H1 (cell line): Measurements from ENCODE around the gene DUOXA2. TPM values are rescaled to one million over a fixed set of nuclear protein-coding genes. Genes with fewer than 3 reads are reported as not detected.

ENCODE experiments used
- CTCF ChIA-PET: fragments of 300-600 bp; sonication (Branson Sonifier 250); formaldehyde crosslinking; loops from one replicate; lab custom pipeline; 2021; ENCODE audit not compliant: partially characterized antibody; lab: Charles Lee
- POLR2A ChIA-PET: fragments of 300-600 bp; sonication (Branson Sonifier 250); formaldehyde crosslinking; loops from one replicate; lab custom pipeline; 2021; ENCODE audit warnings: inconsistent platforms; ENCODE audit not compliant: partially characterized antibody; lab: Charles Lee
- DNase-seq, 2 experiments: peaks; one replicate each; pipeline versions ENCODE4 v3.0.0 to v3.0.0-alpha.2; 2010 to 2022; ENCODE audit warnings: low spot score in 2 of 2, low read depth in 1 of 2, mixed read lengths in 1 of 2
- FAIRE-seq: peaks from 2 replicates; lab custom pipeline; 2011; peaks lifted over from hg19 to GRCh38; lab: Jason Lieb, UNC
- H2AFZ ChIP-seq: 2 replicates; pipeline ENCODE4 v1.8.1; 2012; ENCODE audit warnings: low read length, inconsistent platforms
- H2AK5ac ChIP-seq: 2 replicates; pipeline ENCODE4 v1.6.1; 2013; ENCODE audit warnings: low read depth, low read length
- H2BK120ac ChIP-seq: replicated peaks from 2 replicates; pipeline ENCODE3; 2013; ENCODE audit warnings: low read depth, low read length, inconsistent platforms
- H2BK12ac ChIP-seq: 2 replicates; pipeline ENCODE4 v1.6.1; 2013; ENCODE audit warnings: low read depth, low read length
- H2BK15ac ChIP-seq: 2 replicates; pipeline ENCODE4 v1.6.1; 2013; ENCODE audit warnings: low read length
- H2BK20ac ChIP-seq: 2 replicates; pipeline ENCODE4 v1.6.1; 2013; ENCODE audit warnings: low read length
- H2BK5ac ChIP-seq: 2 replicates; pipeline ENCODE4 v1.6.1; 2013; ENCODE audit warnings: low read depth, low read length
- H3K14ac ChIP-seq: 2 replicates; pipeline ENCODE4 v1.6.1; 2013; ENCODE audit warnings: inconsistent platforms; ENCODE audit not compliant: insufficient read length
- H3K18ac ChIP-seq: 2 replicates; pipeline ENCODE4 v1.6.1; 2013; ENCODE audit warnings: low read length; ENCODE audit errors: extremely low read depth
- H3K23ac ChIP-seq: 2 replicates; pipeline ENCODE4 v1.6.1; 2013; ENCODE audit warnings: inconsistent platforms; ENCODE audit not compliant: insufficient read length
- H3K23me2 ChIP-seq: 2 replicates; pipeline ENCODE4 v1.6.1; 2013; ENCODE audit warnings: low read depth, low read length
- H3K27ac ChIP-seq: 2 replicates; pipeline ENCODE4 v1.6.1; 2011; ENCODE audit warnings: low read depth, low read length, inconsistent platforms
- H3K27me3 ChIP-seq, 4 experiments: replicated peaks in 1 of 4; 1 replicate in 1 of 4; 2 replicates in 3 of 4; pipeline versions ENCODE4 v1.6.1 to v1.8.1; 2011 to 2013; ENCODE audit warnings: low read length in 3 of 4, mild to moderate bottlenecking in 3 of 4, inconsistent platforms in 2 of 4, mixed read lengths in 2 of 4, moderate library complexity in 1 of 4; ENCODE audit not compliant: control insufficient read depth in 3 of 4, insufficient read depth in 3 of 4; ENCODE audit errors: extremely low read depth in 1 of 4
- H3K36me3 ChIP-seq, 4 experiments: 2 replicates each; pipeline versions ENCODE4 v1.6.1 to v1.8.1; 2011 to 2013; ENCODE audit warnings: mild to moderate bottlenecking in 4 of 4, low read length in 3 of 4, moderate library complexity in 2 of 4, control low read depth in 1 of 4, inconsistent platforms in 1 of 4; ENCODE audit not compliant: insufficient read depth in 4 of 4, control insufficient read depth in 2 of 4
- H3K4ac ChIP-seq: replicated peaks from 2 replicates; pipeline ENCODE3; 2013; ENCODE audit warnings: low read length, low read depth, mixed read lengths, inconsistent platforms; ENCODE audit not compliant: insufficient read length
- H3K4me1 ChIP-seq, 4 experiments: replicated peaks in 1 of 4; 1 replicate in 1 of 4; 2 replicates in 3 of 4; pipeline versions ENCODE4 v1.6.1 to v1.8.1; 2011 to 2013; ENCODE audit warnings: low read length in 3 of 4, inconsistent platforms in 2 of 4, mixed read lengths in 1 of 4; ENCODE audit not compliant: insufficient read depth in 4 of 4, control insufficient read depth in 3 of 4
- H3K4me2 ChIP-seq, 2 experiments: 2 replicates each; pipeline versions ENCODE4 v1.6.1 to v1.8.1; 2011 to 2013; ENCODE audit warnings: low read depth in 2 of 2, low read length in 2 of 2, control low read depth in 1 of 2, inconsistent platforms in 1 of 2, mild to moderate bottlenecking in 1 of 2; ENCODE audit not compliant: insufficient read depth in 1 of 2
- H3K4me3 ChIP-seq, 4 experiments: fragments of 200-600, 300-600 bp in 1 of 4; sonication (generic), shearing (Covaris generic), sonication (Bioruptor Twin) in 1 of 4; 2 replicates each; pipeline versions ENCODE4 v1.5.1 to v1.8.1; 2011 to 2016; ENCODE audit warnings: low read length in 4 of 4, low read depth in 3 of 4, control low read depth in 2 of 4, inconsistent platforms in 2 of 4, mild to moderate bottlenecking in 2 of 4, mixed read lengths in 1 of 4, moderate library complexity in 1 of 4; ENCODE audit not compliant: insufficient read depth in 2 of 4; ENCODE audit errors: extremely low read depth in 1 of 4
- H3K56ac ChIP-seq: replicated peaks from 2 replicates; pipeline ENCODE3; 2013; ENCODE audit warnings: low read depth, mild to moderate bottlenecking, mixed read lengths, low read length, inconsistent platforms; ENCODE audit not compliant: insufficient read length
- H3K79me1 ChIP-seq: 2 replicates; pipeline ENCODE4 v1.6.1; 2013; ENCODE audit warnings: low read depth, low read length, control low read depth
- H3K79me2 ChIP-seq, 2 experiments: 2 replicates each; pipeline versions ENCODE4 v1.6.1 to v1.8.1; 2012 to 2013; ENCODE audit warnings: low read length in 2 of 2, mild to moderate bottlenecking in 2 of 2, inconsistent platforms in 1 of 2; ENCODE audit not compliant: insufficient read depth in 2 of 2, control insufficient read depth in 1 of 2
- H3K9ac ChIP-seq, 4 experiments: replicated peaks in 1 of 4; 1 replicate in 1 of 4; 2 replicates in 3 of 4; pipeline versions ENCODE4 v1.6.1 to v1.8.1; 2011 to 2013; ENCODE audit warnings: low read depth in 3 of 4, low read length in 3 of 4, control low read depth in 2 of 4, mild to moderate bottlenecking in 2 of 4, moderate library complexity in 2 of 4, inconsistent platforms in 1 of 4; ENCODE audit errors: extremely low read depth in 1 of 4
- H3K9me3 ChIP-seq, 2 experiments: 2 replicates each; pipeline versions ENCODE4 v1.6.1 to v1.8.1; 2012 to 2013; ENCODE audit warnings: mild to moderate bottlenecking in 2 of 2, moderate library complexity in 2 of 2, control low read depth in 1 of 2, inconsistent platforms in 1 of 2, low read depth in 1 of 2, low read length in 1 of 2, mixed read lengths in 1 of 2; ENCODE audit not compliant: insufficient read depth in 2 of 2
- H4K20me1 ChIP-seq, 2 experiments: replicated peaks in 1 of 2; 2 replicates each; pipeline versions ENCODE3 to v1.8.1; 2011 to 2013; ENCODE audit warnings: inconsistent platforms in 2 of 2, low read length in 2 of 2, mild to moderate bottlenecking in 1 of 2; ENCODE audit not compliant: insufficient read depth in 2 of 2, control insufficient read depth in 1 of 2
- H4K5ac ChIP-seq: 2 replicates; pipeline ENCODE4 v1.6.1; 2013; ENCODE audit warnings: low read length, low read depth, mixed read lengths, inconsistent platforms; ENCODE audit not compliant: insufficient read length
- H4K8ac ChIP-seq: 2 replicates; pipeline ENCODE4 v1.8.0; 2013; ENCODE audit warnings: mild to moderate bottlenecking, moderate library complexity, low read length, inconsistent platforms; ENCODE audit not compliant: insufficient read depth; ENCODE audit errors: extremely low read depth
- H4K91ac ChIP-seq: replicated peaks from 2 replicates; pipeline ENCODE3; 2013; ENCODE audit warnings: low read length, mixed read lengths, inconsistent platforms; ENCODE audit not compliant: insufficient read length
- BACH1 ChIP-seq: IDR thresholded peaks from 2 replicates; pipeline ENCODE4 v1.6.1; 2012; ENCODE audit warnings: low read length, improper control_type of control experiment
- BCL11A ChIP-seq, 2 experiments: IDR thresholded peaks; one replicate each; pipeline ENCODE4 v1.6.1; 2011; ENCODE audit warnings: low read depth in 2 of 2, low read length in 2 of 2, mild to moderate bottlenecking in 2 of 2
- CEBPB ChIP-seq: IDR thresholded peaks from 2 replicates; pipeline ENCODE4 v1.6.1; 2012; ENCODE audit warnings: low read depth, low read length
- CHD2 ChIP-seq: IDR thresholded peaks from 2 replicates; pipeline ENCODE4 v1.6.1; 2012; ENCODE audit warnings: low read length, improper control_type of control experiment
- JUN ChIP-seq: IDR thresholded peaks from 2 replicates; pipeline ENCODE4 v1.6.1; 2011; ENCODE audit warnings: low read depth, mild to moderate bottlenecking, improper control_type of control experiment, low read length
- RBBP5 ChIP-seq: IDR thresholded peaks from 2 replicates; pipeline ENCODE4 v1.7.1; 2012; ENCODE audit warnings: low read depth, mild to moderate bottlenecking, inconsistent platforms, low read length, moderate library complexity, borderline replicate concordance
- RFX5 ChIP-seq: IDR thresholded peaks from 2 replicates; pipeline ENCODE4 v1.6.1; 2011; ENCODE audit warnings: low read depth, low read length, improper control_type of control experiment, borderline replicate concordance
- SIRT6 ChIP-seq: IDR thresholded peaks from one replicate; pipeline ENCODE4 v1.7.1; 2012; ENCODE audit warnings: low read length, inconsistent platforms
- WGBS, 2 experiments: shearing (Covaris generic) in 1 of 2; methylation state at CpG; one replicate each; pipeline versions ENCODE4 v1.1.6 to v1.1.7; 2013 to 2015; ENCODE audit warnings: low lambda C conversion rate in 2 of 2, mixed read lengths in 2 of 2, inconsistent platforms in 1 of 2, low coverage in 1 of 2, missing lambda C conversion rate in 1 of 2; ENCODE audit not compliant: insufficient replicate concordance in 2 of 2, insufficient coverage in 1 of 2, insufficient read length in 1 of 2; ENCODE audit errors: extremely low coverage in 1 of 2, missing lambda C conversion rate in 1 of 2; 5-methylcytosine and 5-hydroxymethylcytosine counted together
- polyA plus RNA-seq, 7 experiments: library from polyadenylated mRNA; depleted of rRNA in 3 of 7; stranded (reverse) in 5 of 7; unstranded in 2 of 7; fragments of >200 nt in 5 of 7; fragments of 200-250 nt in 2 of 7; gene quantifications; 1 replicate in 5 of 7; 2 replicates in 1 of 7; 4 replicates in 1 of 7; pipeline versions ENCODE4 v1.2.1 to v1.2.3, GENCODE V29; 2011 to 2013; ENCODE audit warnings: missing spikeins in 2 of 7, mixed read lengths in 2 of 7
- total RNA-seq: library from RNA; stranded (reverse); fragmentation: NEBNext Ultra II Directional; extraction: Animal tissue kit (Norgen Biotek cat#: 25700); gene quantifications from 2 replicates; pipeline ENCODE4 v1.2.1, GENCODE V29; 2021

The DUOXA2 gene
- total and polyA plus RNA-seq, 2 of the 8 experiments (the other 6 are each of a cell fraction or from before 2014, with no cell fraction given): 0.05 TPM; not detected in 1

DNA sequence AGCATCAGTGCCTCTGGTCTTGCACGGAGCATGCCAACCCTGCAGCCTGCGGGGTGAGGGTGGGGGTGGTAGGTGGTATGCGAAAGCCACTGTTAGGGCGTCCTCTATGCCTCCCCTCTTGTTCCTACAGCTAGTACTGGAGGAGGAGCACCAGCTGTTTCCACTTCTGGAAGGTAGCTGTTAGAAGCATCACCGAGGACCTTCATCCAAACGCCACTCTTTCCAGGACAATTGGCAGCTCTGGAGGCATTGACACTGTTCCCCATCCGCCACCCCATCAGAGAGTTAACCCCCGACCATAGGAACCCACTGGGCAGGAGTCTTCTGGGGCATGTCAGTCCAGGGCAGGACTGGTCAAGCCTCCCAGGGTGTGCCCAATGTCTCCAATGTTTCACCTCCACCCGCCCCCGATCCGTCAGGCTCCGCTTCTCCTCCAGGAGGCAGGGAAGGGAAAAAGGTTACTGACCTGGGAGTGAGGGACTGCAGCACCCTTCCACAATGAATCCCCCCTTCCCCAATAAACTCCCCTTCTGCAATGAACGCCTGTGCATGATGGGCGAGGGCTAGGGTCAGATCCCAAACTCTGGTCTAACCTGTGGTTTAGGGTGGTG is 641 bp upstream of the DUOXA2 start:
- Histone ChIP-seq H3K79me1 (no peaks in the 10 kb centered on the region), H2BK15ac (no peak overlapping the region), H2BK12ac (no peak overlapping the region), H3K4ac (no peak overlapping the region), H3K9me3 (no peaks in the 10 kb centered on the region; a peak in 1 of 4 replicates), H3K9ac (no peak overlapping the region), H2BK20ac (no peak overlapping the region), H3K79me2 (no peaks in the 10 kb centered on the region), H3K56ac (no peak overlapping the region), H3K23ac (no peak overlapping the region), H4K5ac (no peak overlapping the region), H3K36me3 (peaks cover 0 to 7% (median 0%) of the 10 kb centered on the region in 4 experiments; a peak in 1 of 8 replicates), H3K18ac (no peak overlapping the region), H3K4me1 (peaks cover 0 to 31% (median 24%) of the 10 kb centered on the region in 4 experiments; a peak in 6 of 7 replicates), H2AK5ac (no peak overlapping the region), H3K4me2 (peak overlapping the region; percentile 84 to 85), H3K27me3 (peaks cover 85 to 93% (median 90%) of the 10 kb centered on the region in 4 experiments), H3K14ac (no peak overlapping the region)
- ChIA-PET CTCF (interaction anchor here (0.6 to 5.5 kb wide), 10 partner anchors 10 to 303 kb away, joined by 3 to 45 read pairs (median 4); partner anchors contain the start of genes DUOX1 and DUOXA1), POLR2A (interaction anchor here (1.2 kb wide), 1 partner anchor 51 kb away, joined by 3 read pairs; no protein-coding TSS in a partner anchor)
- whole genome bisulfite sequencing, 2 experiments: 5% methylated on average over 14 of the region's 14 CpGs; no CpG with 5 or more reads in 1 of the 2 experiments
- FAIRE-seq: no peak
- TF ChIP-seq CHD2: no peak
- no peak for TF ChIP-seq BCL11A (IDR thresholded peaks at IDR 0.05; ENCODE audit: low read depth in 2 of 2, low read length in 2 of 2)
- no peak for TF ChIP-seq CEBPB
- TF ChIP-seq BACH1: no peak
- TF ChIP-seq RFX5: no peak
- TF ChIP-seq RBBP5: no peak
- no peak for TF ChIP-seq JUN
- no peak for TF ChIP-seq SIRT6
- TF ChIP-seq, all 59 proteins: peak for 0
- H4K8ac ChIP-seq: no peak overlapping the region
- no peak overlapping the region for H4K91ac ChIP-seq
- no peak overlapping the region for H2BK5ac ChIP-seq
- no peak overlapping the region for H3K27ac ChIP-seq
- no peak overlapping the region for H2AFZ ChIP-seq
- peak overlapping the region; percentile 4 to 57 (median 25); a peak in 5 of 8 replicates for H3K4me3 ChIP-seq
- H2BK120ac ChIP-seq: no peak overlapping the region
- peaks cover 6% of the 10 kb centered on the region; the same call in 1 of the 2 replicates for H3K23me2 ChIP-seq
- peaks cover 21 to 46% of the 10 kb centered on the region in 2 experiments for H4K20me1 ChIP-seq
- peak in 1 of 2 experiments; percentile 60 for DNase-seq
